ENCODE data around the gene RPL39L.

RPL39L gene

GRCh38 chr3:187166750-187167149 is 27.5 kb upstream of the RPL39L start:
- Histone ChIP-seq H3K9me3 (ENCODE audit: control insufficient read depth, insufficient read depth, low read depth, low read length) (no peaks in the 10 kb centered on the region), H3K27ac (ENCODE audit: extremely low read depth, low read depth, low read length) (no peak overlapping the region), H3K36me3 (ENCODE audit: control insufficient read depth in 2 of 2, insufficient read depth in 1 of 2, low read length in 2 of 2) (no peaks in the 10 kb centered on the region), H3K4me1 (ENCODE audit: control insufficient read depth, insufficient read depth, low read length) (no peaks in the 10 kb centered on the region), H3K4me3 (ENCODE audit: low read depth, low read length) (no peak overlapping the region)
- CTCF ChIA-PET, result interaction anchor here (1.2 kb wide), 1 partner anchor 317 kb away, joined by 8 read pairs; no protein-coding TSS in a partner anchor
- POLR2A ChIA-PET, result no interaction called here
- TF ChIP-seq ZNF433 (tag by site-specific recombination; IDR thresholded peaks at IDR 0.05; ENCODE audit: low read depth), result no peak
- no peak for TF ChIP-seq HOXD13 (CRISPR knock-in tag; IDR thresholded peaks at IDR 0.05; ENCODE audit: borderline replicate concordance)
- TF ChIP-seq SCRT2 (tag by site-specific recombination; IDR thresholded peaks at IDR 0.05), result no peak
- no peak for TF ChIP-seq ZNF664 (tag by site-specific recombination; IDR thresholded peaks at IDR 0.05)
- no peak for TF ChIP-seq ZSCAN4 (tag by site-specific recombination; IDR thresholded peaks at IDR 0.05)
- no peak for TF ChIP-seq ZNF404 (tag by site-specific recombination; IDR thresholded peaks at IDR 0.05)
- TF ChIP-seq ZNF600 (tag by site-specific recombination; IDR thresholded peaks at IDR 0.05), result no peak
- TF ChIP-seq ATF2 (tag by site-specific recombination; IDR thresholded peaks at IDR 0.05; ENCODE audit: low read depth), result no peak
- TF ChIP-seq ZNF571 (tag by site-specific recombination; IDR thresholded peaks at IDR 0.05), result no peak
- TF ChIP-seq ZBTB26 (tag by site-specific recombination; optimal IDR thresholded peaks at IDR 0.05), result no peak
- no peak for TF ChIP-seq ZNF2 (tag by site-specific recombination; IDR thresholded peaks at IDR 0.05)
- no peak for TF ChIP-seq TCF7L2 (IDR thresholded peaks at IDR 0.05; ENCODE audit: borderline replicate concordance, low read depth, low read length)
- TF ChIP-seq REST (tag by site-specific recombination; IDR thresholded peaks at IDR 0.05), result no peak
- no peak for TF ChIP-seq MYNN (tag by site-specific recombination; IDR thresholded peaks at IDR 0.05; ENCODE audit: borderline replicate concordance)
- TF ChIP-seq ZNF121 (tag by site-specific recombination; IDR thresholded peaks at IDR 0.05), result no peak
- TF ChIP-seq ZNF248 (tag by site-specific recombination; IDR thresholded peaks at IDR 0.05), result no peak
- TF ChIP-seq ZNF518A (tag by site-specific recombination; conservative IDR thresholded peaks at IDR 0.05; ENCODE audit: low read depth), result no peak
- no peak for TF ChIP-seq PBX3 (CRISPR knock-in tag; IDR thresholded peaks at IDR 0.05)
